ENCODE measurements around the gene POLR3A.
"Not testable (repeated sequence)": the region's sequence is repeated elsewhere in the genome, so short reads cannot be mapped to it uniquely, and the experiment has no call there.

POLR3A gene

DNA sequence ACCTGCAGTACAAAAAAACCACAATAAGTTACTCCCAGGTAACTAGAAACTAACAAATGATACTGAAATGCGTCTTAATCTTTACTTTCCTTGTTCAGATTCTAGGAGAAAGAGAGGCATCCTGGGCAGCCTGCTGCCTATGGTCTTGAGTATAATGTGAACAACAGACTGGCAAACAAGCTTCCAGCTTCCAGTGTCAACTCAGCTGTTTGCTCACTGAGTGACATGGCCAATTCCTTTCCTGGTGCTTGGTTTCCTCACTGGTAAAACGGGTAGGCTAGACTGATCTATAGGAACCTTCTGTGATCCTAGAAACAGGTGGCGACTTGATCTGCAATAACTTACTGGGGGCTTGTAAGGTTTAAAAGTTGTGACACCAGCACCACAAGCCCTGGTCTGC lies 10.1 kb downstream of the POLR3A start:
- no peak for DNase-seq (ENCODE audit: low read depth)

DNA sequence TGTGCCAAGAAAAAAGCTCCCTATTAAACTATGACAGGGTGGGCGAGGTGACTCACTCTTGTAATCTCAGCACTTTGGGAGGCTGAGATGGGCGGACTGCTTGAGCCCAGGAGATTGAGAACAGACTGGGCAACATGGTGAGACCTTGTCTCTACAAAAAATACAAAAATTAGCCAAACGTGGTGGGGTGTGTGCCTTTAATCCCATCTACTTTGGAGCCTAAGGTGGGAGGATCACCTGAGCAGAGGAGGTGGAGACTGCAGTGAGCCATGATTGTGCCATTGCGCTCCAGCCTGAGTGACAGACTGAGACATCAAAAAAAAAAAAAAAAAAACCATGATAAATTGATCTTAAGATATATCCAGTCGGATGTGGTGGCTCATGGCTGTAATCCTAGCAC lies 11.5 kb downstream of the POLR3A start:
- no peak for DNase-seq (ENCODE audit: low read depth)

DNA sequence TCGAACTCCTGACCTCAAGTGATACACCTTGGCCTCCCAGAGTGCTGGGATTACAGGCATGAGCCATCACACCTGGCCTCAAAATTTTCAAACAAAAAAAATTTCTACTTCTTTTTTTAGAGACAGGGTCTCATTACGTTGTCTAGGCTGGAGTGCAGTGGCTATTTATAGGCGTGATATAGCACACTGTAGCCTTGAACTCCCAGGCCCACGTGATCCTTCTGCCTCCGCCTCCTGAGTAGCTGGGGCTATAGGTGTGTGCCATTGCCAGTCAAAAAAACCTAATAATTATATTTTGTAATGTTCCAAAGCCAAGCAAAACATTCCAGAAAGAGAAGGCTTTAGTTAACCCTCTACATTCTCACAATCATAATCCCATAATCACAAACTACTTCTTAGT lies 13.8 kb downstream of the POLR3A start:
- no peak for DNase-seq (ENCODE audit: low read depth)

DNA sequence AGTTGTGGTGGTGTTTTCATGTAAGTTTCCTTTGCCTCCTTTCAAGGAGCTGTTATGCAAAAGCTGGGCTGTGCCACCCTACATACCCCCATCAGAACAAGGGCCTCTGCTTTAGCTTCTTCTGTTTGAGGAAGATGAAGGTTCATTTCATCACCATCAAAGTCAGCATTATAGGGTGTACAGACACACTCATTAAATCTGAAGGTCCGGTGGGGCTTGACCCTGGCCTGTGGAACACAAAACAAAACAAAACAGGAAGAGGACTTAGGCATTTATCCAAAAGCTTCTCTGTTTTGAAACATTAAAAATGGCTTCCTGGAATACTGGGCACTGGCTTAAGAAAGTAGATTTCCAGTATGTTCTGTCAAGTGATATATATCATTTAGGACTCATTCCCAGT lies 15.8 kb downstream of the POLR3A start:
- no peak for DNase-seq (ENCODE audit: low read depth)

DNA sequence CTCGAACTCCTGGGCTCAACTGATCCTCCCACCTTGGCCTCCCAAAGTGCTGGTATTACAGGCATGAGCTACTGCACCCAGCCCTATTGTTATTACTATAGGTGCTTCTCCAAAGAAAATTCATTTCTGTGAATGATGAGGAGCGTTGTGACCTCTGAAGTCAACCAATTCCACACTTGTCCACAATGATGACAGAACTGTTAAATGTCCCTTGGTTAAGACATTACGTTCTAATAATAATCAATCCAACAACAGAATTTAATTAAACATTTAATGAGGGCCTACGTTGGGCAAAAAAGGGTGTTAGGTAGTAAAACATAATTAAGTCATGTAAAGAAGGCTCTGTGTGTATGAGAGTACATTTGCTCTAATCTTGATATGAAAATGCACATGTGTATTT lies 18.2 kb downstream of the POLR3A start:
- DNase-seq (ENCODE audit: low read depth): no peak

GRCh38 chr10:78010278-78010677 lies 19.0 kb downstream of the POLR3A start:
- no peak for DNase-seq (ENCODE audit: low read depth)

- DNase-seq (ENCODE audit: low read depth): no peak
These were observed 19.7 kb downstream of the POLR3A start for GRCh38 chr10:78009662-78010061.

- no peak for DNase-seq (ENCODE audit: low read depth)
These were observed 22.1 kb downstream of the POLR3A start for GRCh38 chr10:78007172-78007571.

DNA sequence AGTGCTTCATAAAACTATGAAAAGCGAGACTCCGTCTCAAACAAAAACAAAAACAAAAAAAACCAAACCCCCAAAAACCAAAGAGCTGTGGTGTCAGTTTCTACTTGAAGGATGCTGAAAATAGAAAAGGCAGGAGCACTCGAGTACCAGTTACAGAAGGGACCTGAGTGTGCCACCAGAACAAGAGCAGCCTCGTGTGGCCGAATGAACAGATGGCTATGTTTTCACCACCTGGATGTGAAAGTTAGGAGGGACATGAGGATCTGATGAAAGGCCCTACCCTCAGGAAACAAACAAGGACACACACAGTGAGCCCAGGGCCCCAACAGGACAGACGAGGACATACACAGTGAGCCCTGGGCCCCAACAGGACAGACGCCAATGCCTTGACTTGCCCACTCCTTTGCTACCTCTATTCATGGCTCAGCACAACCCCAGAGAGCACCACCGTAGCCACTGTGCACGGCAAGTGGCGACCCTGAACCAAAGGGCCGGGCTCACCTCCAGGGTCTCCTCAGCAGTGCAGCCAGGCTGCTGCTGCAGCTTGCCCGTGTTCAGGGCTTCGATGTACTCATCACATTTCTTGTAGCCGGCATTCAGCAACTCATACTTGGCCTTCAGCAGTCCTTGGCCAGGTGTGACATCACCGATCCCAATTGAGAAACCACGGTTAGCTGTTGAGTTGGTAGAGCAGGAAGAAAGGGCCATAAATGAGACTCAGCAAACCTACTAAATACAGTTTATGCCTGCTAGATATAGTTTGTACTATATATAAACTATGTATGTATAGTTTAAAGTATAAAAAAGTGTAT lies 24.9 kb downstream of the POLR3A start:
- DNase-seq (ENCODE audit: low read depth): no peak

DNA sequence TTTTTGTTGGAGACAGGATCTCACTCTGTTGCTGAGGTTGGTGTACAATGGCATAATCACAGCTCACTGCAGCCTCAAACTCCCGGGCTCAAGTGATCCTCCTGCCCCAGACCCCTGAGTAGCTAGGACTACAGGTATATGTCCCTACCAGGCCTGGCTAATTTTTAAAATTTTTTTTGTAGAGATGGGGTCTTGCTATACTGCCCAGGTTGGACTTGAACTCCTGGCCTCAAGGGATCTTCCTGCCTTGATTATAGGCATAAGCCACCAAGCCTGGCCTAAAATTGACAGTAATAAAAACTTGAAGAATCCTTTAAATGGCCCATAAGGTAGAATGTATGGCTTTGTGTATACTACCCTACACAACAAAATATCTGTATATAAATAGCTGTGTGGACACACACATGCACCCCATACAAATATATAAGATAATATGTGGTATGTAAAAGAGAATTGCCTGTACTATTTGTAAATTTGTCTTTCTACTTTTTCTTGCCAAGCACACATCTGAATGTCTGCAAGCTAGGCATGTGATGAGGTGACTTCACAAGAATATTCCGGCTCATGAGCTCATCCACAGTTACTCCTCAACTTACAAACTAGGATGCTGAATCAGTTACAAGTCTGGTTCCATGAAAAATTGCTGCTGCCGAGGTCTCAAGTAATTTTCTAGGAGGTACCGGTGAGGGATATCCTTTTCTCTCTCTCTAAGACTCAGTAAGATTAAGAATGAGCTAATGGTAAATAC lies 26.6 kb downstream of the POLR3A start:
- DNase-seq (ENCODE audit: low read depth): no peak

DNA sequence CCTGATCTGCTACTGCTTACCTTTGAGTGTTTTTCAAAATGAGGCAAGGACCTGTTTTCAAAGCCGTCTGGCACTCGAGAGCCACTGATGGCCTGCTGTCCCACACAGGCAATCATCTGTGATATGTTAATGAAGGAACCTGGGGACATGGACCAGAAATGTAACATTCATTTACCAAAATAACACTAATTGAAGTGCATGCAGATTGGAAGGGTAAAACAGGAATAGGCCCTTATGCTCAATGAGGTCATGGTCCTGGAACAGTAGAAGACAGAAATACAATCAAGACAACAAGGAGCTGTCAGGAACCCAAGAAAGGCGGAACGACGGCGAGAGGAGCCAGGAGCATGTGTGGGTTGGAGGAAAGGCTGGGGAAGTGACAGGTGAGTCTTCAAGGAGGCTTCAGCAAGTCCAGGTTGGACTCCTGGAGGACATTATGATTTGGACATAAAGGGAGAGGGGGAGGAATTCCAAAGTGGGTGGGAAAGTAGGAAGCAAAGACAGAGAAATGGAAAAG lies 28.3 kb downstream of the POLR3A start:
- DNase-seq (ENCODE audit: low read depth): no peak

DNA sequence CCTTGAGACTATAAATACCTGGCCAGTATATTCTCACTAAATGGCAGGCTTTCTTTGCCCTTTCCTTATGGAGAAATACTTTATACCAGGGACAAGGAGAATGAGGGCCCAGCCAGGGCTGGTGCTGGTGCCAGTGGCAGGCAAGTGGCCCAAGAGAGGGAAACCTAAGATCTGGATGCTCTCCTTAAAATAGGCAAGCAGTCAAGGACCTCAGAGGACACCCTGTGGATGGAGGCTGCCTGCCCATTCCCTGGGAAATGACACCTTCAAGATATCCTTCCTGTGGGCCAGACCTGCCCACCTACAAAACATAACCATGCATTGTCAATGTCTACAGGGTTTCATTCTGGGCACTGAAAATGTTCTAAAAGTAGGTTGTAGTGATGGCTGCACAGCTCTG lies 29.1 kb downstream of the POLR3A start:
- no peak for DNase-seq (ENCODE audit: low read depth)

DNA sequence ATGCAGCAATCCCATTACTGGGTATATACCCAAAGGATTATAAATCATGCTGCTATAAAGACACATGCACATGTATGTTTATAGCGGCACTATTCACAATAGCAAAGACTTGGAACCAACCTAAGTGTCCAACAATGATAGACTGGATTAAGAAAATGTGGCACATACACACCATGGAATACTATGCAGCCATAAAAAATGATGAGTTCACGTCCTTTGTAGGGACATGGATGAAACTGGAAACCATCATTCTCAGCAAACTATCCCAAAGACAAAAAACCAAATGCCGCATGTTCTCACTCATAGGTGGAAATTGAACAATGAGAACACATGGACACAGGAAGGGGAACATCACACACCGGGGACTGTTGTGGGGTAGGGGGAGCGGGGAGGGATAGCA lies 30.5 kb downstream of the POLR3A start:
- DNase-seq (ENCODE audit: low read depth): not testable (repeated sequence)

GRCh38 chr10:77993620-77994019 lies 35.7 kb downstream of the POLR3A start:
- no peak for DNase-seq (ENCODE audit: low read depth)

DNA sequence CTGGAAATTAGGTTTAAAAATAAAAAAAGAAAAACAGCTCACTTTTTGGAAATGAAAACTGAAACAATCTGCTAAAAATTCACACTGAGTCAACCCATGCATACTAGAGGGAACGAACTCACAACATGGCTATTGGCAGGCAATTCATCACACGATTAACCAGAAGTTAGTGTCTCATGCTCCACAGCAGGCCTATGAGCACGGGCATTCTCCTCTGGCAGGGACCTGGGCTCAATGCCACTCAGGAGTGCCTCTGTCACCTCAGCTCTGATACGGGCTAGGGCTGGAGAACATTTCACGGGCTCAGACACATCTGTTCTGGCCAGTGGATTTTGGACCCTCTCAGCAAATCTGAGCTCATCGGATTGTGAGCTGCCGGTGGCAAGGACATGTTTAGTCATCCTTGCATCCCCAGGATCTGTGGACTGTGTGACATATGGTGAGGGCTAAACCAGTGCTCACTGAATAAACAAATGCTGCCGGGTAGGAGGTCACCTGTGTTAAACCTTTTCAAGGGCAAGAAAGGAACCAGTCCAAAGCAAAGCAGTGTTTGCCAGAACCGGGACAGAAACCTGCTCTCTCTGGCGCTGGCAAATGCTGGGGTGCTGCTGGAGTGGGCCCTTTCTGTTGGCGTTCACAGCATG lies 40.1 kb downstream of the POLR3A start:
- DNase-seq (ENCODE audit: low read depth): no peak

DNA sequence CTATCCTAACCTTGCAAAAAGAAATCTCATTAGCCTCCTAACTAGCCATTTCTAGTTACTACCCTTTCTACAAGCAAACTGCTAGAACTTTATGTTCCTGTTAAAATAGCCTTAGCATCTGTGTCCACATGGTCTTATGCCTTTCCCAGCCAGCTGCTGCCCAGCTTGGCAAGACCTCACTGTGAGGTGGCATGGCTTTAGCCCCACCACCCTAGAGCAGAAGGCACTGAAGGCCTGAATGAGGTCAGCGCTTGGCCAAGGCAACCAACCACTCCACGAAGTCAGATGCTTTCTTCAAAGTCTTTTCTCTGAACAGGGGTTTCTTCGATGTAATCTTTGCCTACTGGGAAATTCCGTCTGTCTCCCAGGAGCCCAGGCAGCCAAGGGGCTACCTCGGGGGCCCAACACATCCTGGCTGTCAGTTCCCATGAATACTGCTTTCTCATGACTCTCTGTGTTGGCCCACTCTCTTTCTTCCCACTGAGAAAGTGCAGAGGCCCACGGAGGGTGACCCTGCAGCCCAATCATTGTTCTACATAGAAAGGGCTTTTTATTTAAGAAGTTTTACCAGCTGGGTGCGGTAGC lies 41.6 kb downstream of the POLR3A start:
- DNase-seq (ENCODE audit: low read depth): no peak

GRCh38 chr10:77984986-77985385 lies 44.3 kb downstream of the POLR3A start:
- DNase-seq (ENCODE audit: low read depth): no peak

DNA sequence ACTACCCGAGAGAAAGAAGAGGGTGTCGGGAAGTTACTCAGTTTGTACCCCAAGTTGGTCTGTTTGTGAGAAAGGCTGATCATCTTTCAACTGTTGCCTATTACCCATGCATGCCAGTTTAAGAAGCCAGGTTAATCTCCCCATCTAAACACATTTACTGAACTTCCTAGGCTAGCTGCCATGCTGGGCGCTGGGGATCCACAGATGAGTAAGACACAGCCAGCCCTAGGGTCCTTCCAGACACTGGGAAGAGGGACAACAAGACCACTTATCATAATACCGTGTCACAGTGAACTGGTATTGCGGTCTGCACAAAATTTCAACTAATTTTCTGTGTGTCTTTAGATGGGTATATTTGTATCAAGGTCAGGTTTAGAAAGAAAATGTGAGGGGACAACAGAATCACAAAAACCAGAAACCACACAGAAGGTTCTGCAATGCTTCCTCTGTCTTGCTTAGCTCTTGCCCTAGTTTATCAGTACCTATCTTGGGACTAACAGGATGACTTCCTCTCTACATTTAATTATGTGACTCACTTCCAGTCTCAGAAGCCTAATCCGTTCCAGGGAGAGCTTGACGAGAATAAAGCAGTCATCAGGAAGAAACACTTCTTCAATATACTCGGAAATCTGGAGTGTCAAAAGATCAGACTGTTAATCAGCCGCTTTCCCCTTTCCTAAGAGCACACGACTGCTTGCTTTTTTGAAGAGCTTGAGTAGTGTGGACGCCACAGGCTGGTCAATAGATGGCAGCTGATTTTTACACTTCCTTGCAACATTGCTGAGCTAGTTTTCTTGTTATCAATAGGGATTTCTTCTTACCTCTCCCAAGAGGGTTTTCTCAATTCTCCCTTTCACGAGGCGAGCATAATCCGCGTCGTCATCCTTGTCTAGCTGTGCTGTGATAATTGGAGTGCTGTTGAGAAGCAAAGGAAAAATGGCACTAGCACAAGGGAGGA lies 45.7 kb downstream of the POLR3A start:
- DNase-seq (ENCODE audit: low read depth): peak; percentile 32

GRCh38 chr10:77981281-77981680 lies 48.0 kb downstream of the POLR3A start:
- DNase-seq (ENCODE audit: low read depth): no peak

DNA sequence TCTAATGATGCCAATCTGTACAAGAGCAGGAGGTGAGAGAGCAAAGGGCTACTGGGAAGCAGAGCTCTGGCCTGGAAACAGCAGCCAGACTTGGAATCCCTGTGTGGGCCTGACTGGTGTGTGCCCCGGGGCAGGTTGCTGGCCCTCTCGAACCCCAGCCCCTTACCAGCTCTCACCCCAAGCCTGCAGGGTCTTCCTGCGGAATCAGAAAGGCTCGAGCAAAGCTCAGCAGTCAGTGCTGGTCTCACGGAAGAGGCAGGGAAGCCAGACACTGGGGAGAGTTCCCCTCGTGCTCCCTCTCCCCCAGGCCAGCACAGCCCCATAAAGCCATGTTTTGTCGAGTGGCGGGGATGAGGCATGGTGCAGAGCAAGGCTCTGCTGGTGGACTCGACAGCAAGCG lies 50.1 kb downstream of the POLR3A start:
- DNase-seq (ENCODE audit: low read depth): no peak

DNA sequence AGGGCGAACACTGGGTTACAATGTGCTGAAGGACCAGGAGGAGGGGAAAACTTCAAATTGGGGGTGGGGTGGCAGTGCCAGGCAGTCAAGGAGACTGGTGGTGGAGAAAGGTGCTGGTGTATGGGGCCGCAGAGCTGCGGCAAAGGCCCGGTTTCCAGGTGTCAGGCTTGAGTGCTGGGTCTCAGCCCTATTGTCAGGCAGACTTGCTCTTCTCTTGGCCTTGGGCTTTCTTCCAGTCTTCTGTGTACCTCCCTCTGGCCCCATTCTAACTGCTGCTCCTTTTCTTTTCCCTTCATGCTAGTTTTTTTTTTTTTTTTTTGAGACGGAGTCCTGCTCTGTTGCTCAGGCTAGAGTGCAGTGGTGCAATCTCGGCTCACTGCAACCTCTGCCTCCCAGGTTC lies 51.0 kb downstream of the POLR3A start:
- DNase-seq (ENCODE audit: low read depth): no peak
